ENCODE data around the gene CCR6.

- TF ChIP-seq EZH2 (IDR thresholded peaks at IDR 0.05; ENCODE audit: insufficient read depth, poor library complexity, severe bottlenecking) (no peak), EZH2phosphoT487 (IDR thresholded peaks at IDR 0.05; ENCODE audit: insufficient read depth, low read depth) (no peak)
Observed at GRCh38 chr6:167130008-167130677, 7.2 kb downstream of the CCR6 start.

Measured in GM23248 (cell line).